Activated CD8-positive, alpha-beta T cell treated with anti-CD3 and anti-CD28 coated beads, Interleukin-2, amount 10 ng/mL, durations not matched to agents 7 days and 5 days (primary cell): Measurements from ENCODE around the gene VHLL. TPM values are rescaled to one million over a fixed set of nuclear protein-coding genes. Genes with fewer than 3 reads are reported as not detected.
"Not testable (repeated sequence)": the region's sequence is repeated elsewhere in the genome, so short reads cannot be mapped to it uniquely, and the experiment has no call there.

ENCODE experiments used
- ATAC-seq: fragments of 150-1000 bp; cut with Tn5 transposase; one replicate; pipeline ENCODE4 v1.10.0; 2021; ENCODE audit warnings: moderate library complexity
- CTCF ChIA-PET: fragments of 350-600 bp; sonication (Branson Sonifier 250); formaldehyde crosslinking; loops from one replicate; lab custom pipeline; 2021; ENCODE audit warnings: antibody characterized with exemption; lab: Charles Lee
- POLR2A ChIA-PET: fragments of 350-600 bp; sonication (Branson Sonifier 250); formaldehyde crosslinking; loops from one replicate; lab custom pipeline; 2021; ENCODE audit warnings: antibody characterized with exemption; lab: Charles Lee
- DNase-seq: peaks from one replicate; pipeline ENCODE4 v3.0.0-alpha.2; 2020
- H3K27ac Mint-ChIP-seq: one replicate; pipeline ENCODE4 v1.8.0; 2021; ENCODE audit warnings: mild to moderate bottlenecking, mixed read lengths
- H3K27me3 Mint-ChIP-seq: one replicate; pipeline ENCODE4 v1.8.0; 2021; ENCODE audit warnings: low read depth, mixed read lengths
- H3K36me3 Mint-ChIP-seq: one replicate; pipeline ENCODE4 v1.8.0; 2021; ENCODE audit warnings: low read depth, mixed read lengths
- H3K4me1 Mint-ChIP-seq: one replicate; pipeline ENCODE4 v1.8.0; 2021; ENCODE audit warnings: low read depth, mixed read lengths
- H3K4me3 Mint-ChIP-seq: one replicate; pipeline ENCODE4 v1.8.0; 2021; ENCODE audit warnings: mild to moderate bottlenecking, mixed read lengths
- H3K9me3 Mint-ChIP-seq: one replicate; pipeline ENCODE4 v1.8.0; 2022; ENCODE audit warnings: mixed read lengths; ENCODE audit not compliant: insufficient read depth
- total RNA-seq, 2 experiments: library from RNA; stranded (reverse); gene quantifications; one replicate each; pipeline ENCODE4 v1.2.3, GENCODE V29; 2021

VHLL gene
- total RNA-seq, 2 experiments from 2014 or later: not detected

DNA sequence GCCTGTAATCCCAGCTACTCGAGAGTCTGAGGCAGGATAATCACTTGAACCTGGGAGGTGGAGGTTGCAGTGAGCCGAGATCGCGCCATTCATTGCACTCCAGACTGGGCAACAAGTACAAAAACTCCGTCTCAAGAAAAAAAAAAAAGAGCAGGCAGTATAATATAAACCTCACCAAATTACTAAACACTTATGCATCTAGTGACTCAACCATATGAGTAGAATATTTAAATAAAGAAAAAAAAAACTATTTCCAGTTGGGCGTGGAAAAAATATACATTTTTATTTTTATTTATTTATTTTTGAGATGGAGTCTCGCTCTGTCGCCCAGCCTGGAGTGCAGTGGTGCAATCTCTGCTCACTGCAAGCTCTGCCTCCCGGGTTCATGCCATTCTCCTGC lies 24.1 kb upstream of the VHLL start:
- ATAC-seq, DNase-seq, CTCF ChIA-PET, H3K27me3 Mint-ChIP-seq, H3K4me3 Mint-ChIP-seq, H3K27ac Mint-ChIP-seq, H3K4me1 Mint-ChIP-seq, H3K9me3 Mint-ChIP-seq: not testable (repeated sequence)
- H3K36me3 Mint-ChIP-seq: peaks cover 52% of the 10 kb centered on the region
- POLR2A ChIA-PET: interaction anchor here (0.7 kb wide), 1 partner anchor 66 kb away, joined by 3 read pairs; no protein-coding TSS in a partner anchor

DNA sequence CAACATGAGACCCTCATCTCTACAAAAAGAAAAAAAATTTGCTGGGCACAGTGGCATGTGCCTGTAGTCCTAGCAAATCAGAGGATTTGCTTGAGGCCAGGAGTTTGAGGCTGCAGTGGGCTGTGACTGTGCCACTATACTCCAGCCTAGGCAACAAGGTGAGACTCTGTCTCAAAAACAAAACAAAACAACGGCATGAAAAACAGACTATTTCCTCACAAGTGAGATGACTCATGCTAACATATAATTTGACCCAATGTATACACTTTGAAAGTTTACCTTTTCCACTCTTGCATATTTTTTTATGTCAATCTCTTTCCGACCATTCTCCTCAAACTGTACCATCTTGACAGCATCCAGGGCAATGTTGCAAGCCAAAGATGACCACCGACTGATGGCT lies 21.5 kb upstream of the VHLL start:
- ATAC-seq (no peak), DNase-seq (no peak)
- ChIA-PET POLR2A (interaction anchor here (1.0 kb wide), 1 partner anchor 38 kb away, joined by 3 read pairs; the partner anchor contains the start of gene SMG5), CTCF (interaction anchor here (1.0 to 2.6 kb wide), 12 partner anchors 16 to 408 kb away, joined by 3 to 21 read pairs (median 6); partner anchors contain the start of genes CCT3, SMG5 and TSACC)
- Mint-ChIP-seq H3K27ac (no peak overlapping the region), H3K27me3 (no peaks in the 10 kb centered on the region), H3K9me3 (no peaks in the 10 kb centered on the region), H3K4me3 (no peak overlapping the region), H3K4me1 (no peaks in the 10 kb centered on the region), H3K36me3 (peaks cover 60% of the 10 kb centered on the region)

DNA sequence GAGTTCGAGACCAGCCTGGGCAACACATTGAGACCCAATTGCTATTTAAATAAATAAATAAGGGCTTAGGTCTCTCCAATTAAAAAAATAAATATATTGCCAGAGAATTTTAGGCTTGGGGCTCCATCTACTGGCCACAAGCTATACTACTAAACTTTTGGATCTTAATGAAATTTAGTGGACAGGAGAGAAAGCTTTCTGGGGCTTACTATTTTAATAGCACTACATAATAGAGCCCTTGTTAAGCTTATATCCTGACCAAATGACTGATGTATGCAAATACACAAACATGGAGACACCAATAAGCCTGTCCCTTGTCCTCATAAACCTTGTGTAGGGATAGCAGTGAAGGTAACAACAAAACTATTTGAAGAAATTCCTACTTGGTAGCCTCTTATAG lies 20.6 kb upstream of the VHLL start:
- CTCF ChIA-PET: interaction anchor here (0.6 to 3.2 kb wide), 30 partner anchors 10 to 407 kb away, joined by 3 to 24 read pairs (median 4); partner anchors contain the start of genes CCT3, PMF1, SMG5 and TSACC
- H3K27me3 Mint-ChIP-seq: no peaks in the 10 kb centered on the region
- peaks cover 57% of the 10 kb centered on the region for H3K36me3 Mint-ChIP-seq
- DNase-seq (peak; percentile 45), ATAC-seq (no peak)
- H3K27ac Mint-ChIP-seq: no peak overlapping the region
- no peak overlapping the region for H3K4me3 Mint-ChIP-seq
- POLR2A ChIA-PET: no interaction called here
- no peaks in the 10 kb centered on the region for H3K9me3 Mint-ChIP-seq
- no peaks in the 10 kb centered on the region for H3K4me1 Mint-ChIP-seq

DNA sequence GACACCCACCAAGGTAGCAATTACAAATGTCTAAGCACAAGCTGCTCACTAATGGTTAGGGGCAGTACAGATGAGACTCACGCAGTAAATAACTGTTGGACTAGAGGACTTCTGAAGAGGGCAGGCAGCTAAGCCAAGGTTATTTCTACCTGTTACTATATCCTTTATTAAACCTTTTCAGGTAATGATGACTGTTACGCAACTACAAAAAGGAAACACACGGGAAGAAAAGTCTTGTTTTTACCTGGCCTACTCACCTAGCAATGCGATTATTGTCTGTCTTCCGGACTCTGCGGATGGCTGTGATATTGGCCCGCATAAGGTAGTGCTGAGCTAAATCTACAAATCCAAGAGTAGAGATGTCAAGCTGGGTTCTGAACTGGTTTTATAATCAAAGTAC lies 17.8 kb upstream of the VHLL start:
- Mint-ChIP-seq H3K4me1 (no peaks in the 10 kb centered on the region), H3K36me3 (peaks cover 66% of the 10 kb centered on the region), H3K27ac (no peak overlapping the region), H3K9me3 (no peaks in the 10 kb centered on the region), H3K27me3 (no peaks in the 10 kb centered on the region), H3K4me3 (no peak overlapping the region)
- DNase-seq (no peak), ATAC-seq (no peak)
- CTCF ChIA-PET: interaction anchor here (1.3 to 3.2 kb wide), 4 partner anchors 69 to 220 kb away, joined by 3 to 24 read pairs (median 4); no protein-coding TSS in a partner anchor
- POLR2A ChIA-PET: no interaction called here

DNA sequence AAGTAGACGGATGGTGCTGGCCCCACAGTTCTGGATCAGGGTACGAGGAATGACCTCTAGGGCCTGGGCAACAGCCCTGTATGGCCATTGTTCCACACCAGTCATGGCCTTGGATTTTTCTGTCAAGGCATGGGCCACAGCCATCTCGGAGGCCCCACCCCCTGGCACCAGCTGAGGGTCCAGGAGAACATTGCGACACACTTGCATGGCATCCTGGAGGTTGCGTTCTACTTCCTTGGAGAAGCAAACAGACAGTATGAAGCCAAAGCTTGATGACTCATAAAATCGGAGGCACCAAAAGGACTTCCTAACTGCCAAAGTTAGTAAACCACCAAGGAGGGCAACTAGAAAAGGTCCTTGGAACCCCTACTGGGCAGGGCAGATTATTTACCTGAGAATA lies 11.9 kb upstream of the VHLL start:
- ATAC-seq (no peak), DNase-seq (no peak)
- no peak overlapping the region for H3K27ac Mint-ChIP-seq
- peaks cover 58% of the 10 kb centered on the region for H3K36me3 Mint-ChIP-seq
- ChIA-PET POLR2A (no interaction called here), CTCF (no interaction called here)
- H3K4me3 Mint-ChIP-seq: no peak overlapping the region
- H3K4me1 Mint-ChIP-seq: no peaks in the 10 kb centered on the region
- H3K9me3 Mint-ChIP-seq: no peaks in the 10 kb centered on the region
- H3K27me3 Mint-ChIP-seq: no peaks in the 10 kb centered on the region

DNA sequence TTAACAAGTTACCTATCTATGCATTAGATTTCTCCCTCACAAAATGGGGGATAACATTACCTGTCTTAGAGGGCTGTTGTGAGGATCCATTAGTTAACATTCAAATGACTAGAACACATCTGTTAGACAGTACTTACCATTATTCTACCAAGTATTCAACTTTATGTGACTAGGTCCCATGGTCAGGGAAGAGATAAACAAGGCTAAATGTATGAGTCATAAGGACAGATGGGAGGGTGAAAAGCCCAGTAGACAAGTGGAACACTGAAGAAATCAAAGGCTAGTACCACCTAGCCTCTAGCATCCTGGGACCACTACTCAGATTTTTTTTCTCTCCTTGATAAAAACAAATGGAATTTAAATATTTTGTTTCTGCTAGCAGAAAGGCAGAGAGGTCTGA lies 9.0 kb upstream of the VHLL start:
- no peak overlapping the region for H3K4me3 Mint-ChIP-seq
- no peak for DNase-seq
- H3K27ac Mint-ChIP-seq: no peak overlapping the region
- ChIA-PET CTCF (interaction anchor here (0.8 to 1.8 kb wide), 2 partner anchors 10 to 11 kb away, joined by 3 to 10 read pairs; no protein-coding TSS in a partner anchor), POLR2A (interaction anchor here (0.9 kb wide), 1 partner anchor 25 kb away, joined by 4 read pairs; the partner anchor contains the start of gene SMG5)
- peaks cover 51% of the 10 kb centered on the region for H3K36me3 Mint-ChIP-seq
- ATAC-seq: no peak
- no peaks in the 10 kb centered on the region for H3K27me3 Mint-ChIP-seq
- no peaks in the 10 kb centered on the region for H3K4me1 Mint-ChIP-seq
- H3K9me3 Mint-ChIP-seq: no peaks in the 10 kb centered on the region

DNA sequence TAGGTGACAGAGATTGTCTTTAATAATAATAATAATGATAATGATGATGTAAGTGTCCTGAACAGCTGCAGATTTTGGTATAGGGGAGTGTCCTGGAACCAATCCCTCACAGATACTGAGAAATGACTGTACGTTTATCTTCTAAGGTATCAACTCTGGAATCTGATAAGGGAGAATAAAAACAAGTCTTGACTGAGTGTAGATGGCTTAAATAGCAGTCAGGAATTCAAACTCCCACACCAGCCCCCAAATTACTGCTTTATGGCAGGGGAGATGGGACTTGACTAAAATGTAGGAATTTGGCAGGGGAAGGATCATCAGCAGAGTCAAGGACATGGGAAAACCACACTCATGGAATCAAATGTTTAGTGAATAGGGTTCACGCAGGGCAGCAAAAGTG lies 6.1 kb upstream of the VHLL start:
- ATAC-seq (no peak), DNase-seq (no peak)
- ChIA-PET CTCF (no interaction called here), POLR2A (no interaction called here)
- H3K27me3 Mint-ChIP-seq: no peaks in the 10 kb centered on the region
- H3K36me3 Mint-ChIP-seq: peaks cover 33% of the 10 kb centered on the region
- H3K4me3 Mint-ChIP-seq: no peak overlapping the region
- H3K27ac Mint-ChIP-seq: no peak overlapping the region
- H3K4me1 Mint-ChIP-seq: no peaks in the 10 kb centered on the region
- H3K9me3 Mint-ChIP-seq: no peaks in the 10 kb centered on the region

DNA sequence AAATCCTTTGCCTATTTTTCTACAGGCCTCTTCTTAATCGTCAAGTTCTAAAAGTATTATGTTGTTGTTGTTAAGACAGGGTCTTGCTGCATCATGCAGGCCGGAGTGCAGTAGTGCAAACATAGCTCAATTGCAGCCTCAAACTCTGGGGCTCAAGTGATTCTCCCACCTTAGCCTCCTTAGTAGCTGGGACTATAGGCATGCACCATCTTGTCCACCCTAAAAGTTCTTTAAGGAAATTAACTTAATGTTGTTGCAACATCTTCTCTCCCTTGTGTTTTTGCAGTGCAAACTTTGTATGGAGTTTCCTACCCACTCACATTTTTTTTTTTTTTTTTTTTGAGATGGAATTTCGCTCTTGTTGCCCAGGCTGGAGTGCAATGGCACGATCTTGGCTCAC lies 4.1 kb upstream of the VHLL start:
- ATAC-seq: no peak
- POLR2A ChIA-PET: interaction anchor here (2.0 kb wide), 1 partner anchor 21 kb away, joined by 4 read pairs; the partner anchor contains the start of gene SMG5
- Mint-ChIP-seq H3K36me3 (peaks cover 22% of the 10 kb centered on the region), H3K4me3 (no peak overlapping the region), H3K4me1 (no peaks in the 10 kb centered on the region), H3K27me3 (no peaks in the 10 kb centered on the region), H3K27ac (no peak overlapping the region), H3K9me3 (no peaks in the 10 kb centered on the region)
- no peak for DNase-seq
- CTCF ChIA-PET: interaction anchor here (0.7 to 1.9 kb wide), 3 partner anchors 15 to 237 kb away, joined by 3 to 13 read pairs (median 3); partner anchors contain the start of gene SMG5

DNA sequence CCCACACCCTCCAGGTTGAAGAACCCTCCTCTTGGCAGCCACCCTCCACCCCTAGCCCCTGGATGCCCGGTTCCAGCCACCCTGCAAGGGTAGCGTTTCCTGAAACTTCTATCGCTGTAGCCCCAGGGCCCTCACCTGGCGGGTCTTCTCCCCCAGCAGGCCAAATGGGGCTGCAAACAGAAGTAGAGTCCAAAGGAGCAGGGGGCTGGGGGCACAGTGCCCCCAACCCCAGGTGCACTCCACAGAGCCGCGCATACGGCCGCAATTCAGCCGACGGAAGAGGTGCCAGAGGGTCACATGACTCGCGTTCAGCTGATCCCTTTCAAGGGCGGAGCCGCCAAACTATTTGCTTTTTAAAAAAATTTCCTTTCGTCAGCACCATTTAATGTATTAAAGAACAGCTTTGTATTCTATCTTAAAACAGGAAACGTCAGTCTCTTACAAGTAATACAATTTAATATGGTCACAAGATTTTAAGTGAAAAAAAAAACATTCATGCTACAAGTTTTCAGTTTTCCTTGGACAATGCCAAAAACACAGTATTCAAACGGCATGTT lies 3.6 kb downstream of the VHLL start, which contains the start of gene GLMP:
GLMP (minus strand) TSS at position 289 of the 557 bp plus-strand sequence; CDS start at position 255, 34 bp downstream.
- ChIA-PET POLR2A (interaction anchor here (0.6 to 3.3 kb wide), 3 partner anchors 9 to 23 kb away, joined by 3 to 25 read pairs (median 3); partner anchors contain the start of genes SMG5 and TMEM79), CTCF (interaction anchor here (1.1 to 1.2 kb wide), 2 partner anchors 11 to 150 kb away, joined by 3 to 4 read pairs; partner anchors contain the start of gene TMEM79)
- H3K9me3 Mint-ChIP-seq: no peaks in the 10 kb centered on the region

DNA sequence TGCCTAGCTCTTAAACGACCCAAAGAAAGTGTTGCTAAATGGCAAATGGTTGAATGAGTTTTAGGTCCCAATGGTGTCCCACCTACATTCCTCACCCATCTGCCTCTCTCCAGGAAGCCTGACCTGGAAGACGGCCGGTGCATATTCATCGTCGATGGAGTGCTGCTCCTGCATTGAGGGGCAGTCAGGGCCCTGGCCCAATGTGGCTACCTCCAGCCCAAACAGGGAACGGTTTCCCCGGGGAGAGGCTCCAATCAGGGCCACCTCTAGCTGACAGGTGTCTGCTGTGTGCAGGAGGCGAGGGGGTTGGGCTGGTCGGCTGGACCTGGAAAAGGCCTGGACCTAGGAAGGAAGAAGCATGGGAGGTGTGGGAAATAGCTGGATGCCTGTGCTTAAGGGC lies 5.2 kb downstream of the VHLL start:
- no peaks in the 10 kb centered on the region for H3K9me3 Mint-ChIP-seq
- ATAC-seq: no peak
- DNase-seq: no peak
- peaks cover 19% of the 10 kb centered on the region for H3K4me1 Mint-ChIP-seq
- H3K27me3 Mint-ChIP-seq: no peaks in the 10 kb centered on the region
- POLR2A ChIA-PET: interaction anchor here (3.3 kb wide), 1 partner anchor 11 kb away, joined by 25 read pairs; the partner anchor contains the start of genes SMG5 and TMEM79
- H3K27ac Mint-ChIP-seq: no peak overlapping the region
- peaks cover 8% of the 10 kb centered on the region for H3K36me3 Mint-ChIP-seq
- CTCF ChIA-PET: interaction anchor here (1.1 kb wide), 1 partner anchor 11 kb away, joined by 4 read pairs; the partner anchor contains the start of gene SMG5
- no peak overlapping the region for H3K4me3 Mint-ChIP-seq

More for the DNA sequence above, 3.6 kb downstream of the VHLL start, which contains the start of gene GLMP:
- peaks cover 19% of the 10 kb centered on the region for H3K4me1 Mint-ChIP-seq
- ATAC-seq (peak; percentile 90), DNase-seq (peak; percentile 79)
- H3K27ac Mint-ChIP-seq: peak within 1 kb of the TSS; percentile 83
- peaks cover 3% of the 10 kb centered on the region for H3K36me3 Mint-ChIP-seq
- H3K4me3 Mint-ChIP-seq: peak within 1 kb of the TSS; percentile 91
- H3K27me3 Mint-ChIP-seq: no peaks in the 10 kb centered on the region

DNA sequence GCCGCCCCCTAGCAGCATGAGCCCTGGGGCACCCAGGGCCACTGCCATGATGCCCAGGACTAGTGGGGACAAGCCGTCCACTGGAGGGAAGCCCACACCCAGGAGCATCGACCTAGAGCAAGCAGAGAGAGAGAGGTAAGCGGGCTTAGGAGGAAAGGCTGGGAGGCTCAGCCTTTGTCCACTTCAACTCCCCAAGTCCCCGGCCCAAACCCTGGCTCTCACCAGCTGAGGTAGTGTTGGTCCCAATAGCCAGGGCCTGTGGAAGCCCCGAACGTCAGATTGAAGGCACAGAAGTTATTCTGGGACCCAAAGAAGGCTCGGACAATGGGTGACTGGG lies 6.0 kb downstream of the VHLL start:
- CTCF ChIA-PET: no interaction called here
- H3K4me3 Mint-ChIP-seq: no peak overlapping the region
- POLR2A ChIA-PET: interaction anchor here (3.3 kb wide), 1 partner anchor 11 kb away, joined by 25 read pairs; the partner anchor contains the start of genes SMG5 and TMEM79
- no peak overlapping the region for H3K27ac Mint-ChIP-seq
- no peak for DNase-seq
- peaks cover 12% of the 10 kb centered on the region for H3K36me3 Mint-ChIP-seq
- ATAC-seq: no peak
- no peaks in the 10 kb centered on the region for H3K27me3 Mint-ChIP-seq
- H3K9me3 Mint-ChIP-seq: no peaks in the 10 kb centered on the region
- H3K4me1 Mint-ChIP-seq: peaks cover 19% of the 10 kb centered on the region
